Testis (tissue), 2 donors: ENCODE data around the gene EMB.
"Not testable (repeated sequence)": the region's sequence is repeated elsewhere in the genome, so short reads cannot be mapped to it uniquely, and the experiment has no call there.

Experiments used
- CTCF ChIP-seq, 3 experiments: fragments of 450-650 bp in 2 of 3; fragments of 200-600 bp in 1 of 3; sonication (generic) in 1 of 3; IDR thresholded peaks; one replicate each; pipeline ENCODE4 v1.5.1; 2016 to 2019; ENCODE audit warnings: antibody characterized with exemption in 3 of 3, mild to moderate bottlenecking in 2 of 3, moderate library complexity in 1 of 3
- POLR2A ChIP-seq: fragments of 450-650 bp; IDR thresholded peaks from one replicate; pipeline ENCODE4 v1.6.1; 2017; ENCODE audit warnings: antibody characterized with exemption, mild to moderate bottlenecking, moderate library complexity

GRCh38 chr5:50369287-50370033 is 71.6 kb downstream of the EMB start:
- not testable (repeated sequence) for TF ChIP-seq CTCF (IDR thresholded peaks at IDR 0.05); POLR2A
